A549 (cell line): ENCODE measurements around the gene POLR2E. TPM values are rescaled to one million over a fixed set of nuclear protein-coding genes. Genes with fewer than 3 reads are reported as not detected.

ENCODE experiments used
- ATAC-seq, 2 experiments: fragments of 200-7000 bp in 1 of 2; fragments of >200 bp in 1 of 2; cut with Nextera tagmentation in 1 of 2; cut with Tn5 transposase in 1 of 2; 3 replicates each; pipeline versions ENCODE4 v1.8.0 to v1.9.1; 2018 to 2020; ENCODE audit warnings: mild to moderate bottlenecking in 1 of 2, moderate library complexity in 1 of 2
- CTCF ChIA-PET: fragments of 300-600 bp; sonication (Branson Sonifier 250); formaldehyde crosslinking; extraction: SDS; loops from one replicate; lab custom pipeline; 2021; ENCODE audit warnings: antibody characterized with exemption, inconsistent platforms; lab: Yijun Ruan, JAX
- POLR2A ChIA-PET: fragments of 350-600 bp; formaldehyde crosslinking; extraction: SDS; loops from one replicate; lab custom pipeline; 2021; ENCODE audit warnings: antibody characterized with exemption, inconsistent platforms; lab: Yijun Ruan, JAX
- DNase-seq, 2 experiments: peaks; one replicate each; pipeline versions ENCODE4 v3.0.0 to v3.0.0-alpha.2; 2011 to 2016; ENCODE audit warnings: low read depth in 1 of 2, low spot score in 1 of 2
- FAIRE-seq: peaks from 2 replicates; lab custom pipeline; 2011; peaks lifted over from hg19 to GRCh38; lab: Jason Lieb, UNC
- H3K27ac ChIP-seq, 2 experiments: fragments of >200 bp; sonication (Bioruptor Twin); formaldehyde crosslinking; 3 replicates each; pipeline ENCODE4 v1.5.1; 2016 to 2017
- H3K4me1 ChIP-seq: fragments of >200 bp; sonication (Bioruptor Twin); formaldehyde crosslinking; 3 replicates; pipeline ENCODE4 v1.6.1; 2016
- H3K4me2 ChIP-seq: fragments of >200 bp; sonication (Bioruptor Twin); formaldehyde crosslinking; 3 replicates; pipeline ENCODE4 v1.6.1; 2016
- H3K4me3 ChIP-seq: fragments of >200 bp; sonication (Bioruptor Twin); formaldehyde crosslinking; 3 replicates; pipeline ENCODE4 v1.5.1; 2016
- H3K9me3 ChIP-seq: fragments of >200 bp; sonication (Bioruptor Twin); formaldehyde crosslinking; 3 replicates; pipeline ENCODE4 v1.6.1; 2016
- CEBPB ChIP-seq, 2 experiments: fragments of >200 bp in 1 of 2; sonication (Bioruptor Twin) in 1 of 2; formaldehyde crosslinking in 1 of 2; IDR thresholded peaks; 2 replicates each; pipeline ENCODE4 v1.6.1; 2012 to 2016
- CHD2 ChIP-seq: fragments of 150-350 bp; IDR thresholded peaks from 2 replicates; pipeline ENCODE4 v1.6.1; 2014; ENCODE audit warnings: low read length; ENCODE audit not compliant: partially characterized antibody
- EP300 ChIP-seq, 2 experiments: fragments of >200 bp; sonication (Bioruptor Twin); formaldehyde crosslinking; IDR thresholded peaks; 2 replicates in 1 of 2; 3 replicates in 1 of 2; pipeline ENCODE4 v1.6.1; 2016 to 2017
- FOSL2 ChIP-seq, 2 experiments: fragments of 450-650 bp in 1 of 2; fragments of >200 bp in 1 of 2; sonication (Bioruptor Twin) in 1 of 2; formaldehyde crosslinking; IDR thresholded peaks; 2 replicates each; pipeline versions ENCODE4 v1.5.0 to v1.6.1; 2016 to 2020; ENCODE audit warnings: mild to moderate bottlenecking in 1 of 2, moderate library complexity in 1 of 2
- FOXS1 ChIP-seq: fragments of 250-450 bp; sonication (Bioruptor Pico); IDR thresholded peaks from 2 replicates; pipeline ENCODE4 v1.5.0; 2020; ENCODE audit warnings: mild to moderate bottlenecking, moderate library complexity
- HDAC2 ChIP-seq: fragments of 200-600 bp; sonication (generic); IDR thresholded peaks from 2 replicates; pipeline ENCODE4 v1.6.1; 2016
- HOXB13 ChIP-seq: fragments of 250-450 bp; sonication (Bioruptor Pico); IDR thresholded peaks from 2 replicates; pipeline ENCODE4 v1.5.0; 2020; ENCODE audit warnings: low read depth, mild to moderate bottlenecking, moderate library complexity
- JUN ChIP-seq, 2 experiments: fragments of >200 bp; sonication (Bioruptor Twin); formaldehyde crosslinking; IDR thresholded peaks; 2 replicates in 1 of 2; 3 replicates in 1 of 2; pipeline ENCODE4 v1.6.1; 2016 to 2017
- KDM1A ChIP-seq: fragments of 200-600 bp; sonication (generic); IDR thresholded peaks from 2 replicates; pipeline ENCODE4 v1.6.1; 2016; ENCODE audit warnings: low read depth, mild to moderate bottlenecking
- KDM5A ChIP-seq: fragments of 200-600 bp; sonication (generic); IDR thresholded peaks from 2 replicates; pipeline ENCODE4 v1.6.1; 2016; ENCODE audit warnings: antibody characterized with exemption, mild to moderate bottlenecking
- MAZ ChIP-seq: fragments of 150-350 bp; IDR thresholded peaks from 2 replicates; pipeline ENCODE4 v1.6.1; 2014; ENCODE audit warnings: antibody characterized with exemption, low read depth, low read length, borderline replicate concordance
- MYC ChIP-seq: IDR thresholded peaks from 2 replicates; pipeline ENCODE4 v1.6.1; 2012; ENCODE audit warnings: mild to moderate bottlenecking, inconsistent platforms, low read length, improper control_type of control experiment, borderline replicate concordance
- NR3C1 ChIP-seq: fragments of >200 bp; sonication (Bioruptor Twin); formaldehyde crosslinking; IDR thresholded peaks from 3 replicates; pipeline ENCODE4 v1.6.1; 2017
- PHF8 ChIP-seq: fragments of 200-600 bp; sonication (generic); IDR thresholded peaks from 2 replicates; pipeline ENCODE4 v1.6.1; 2016; ENCODE audit warnings: low read depth, mild to moderate bottlenecking, antibody characterized with exemption, moderate library complexity, borderline replicate concordance
- POLR2AphosphoS2 ChIP-seq: conservative IDR thresholded peaks from 2 replicates; pipeline ENCODE4 v1.6.1; 2012; ENCODE audit warnings: low read length, improper control_type of control experiment, inconsistent platforms
- RAD21 ChIP-seq, 2 experiments: fragments of >200 bp in 1 of 2; sonication (Bioruptor Twin) in 1 of 2; formaldehyde crosslinking in 1 of 2; IDR thresholded peaks in 1 of 2; conservative IDR thresholded peaks in 1 of 2; 2 replicates in 1 of 2; 3 replicates in 1 of 2; pipeline ENCODE4 v1.6.1; 2012 to 2018; ENCODE audit warnings: inconsistent platforms in 1 of 2
- RCOR1 ChIP-seq: fragments of 150-350 bp; IDR thresholded peaks from 2 replicates; pipeline ENCODE4 v1.6.1; 2014; ENCODE audit warnings: antibody characterized with exemption, low read length, low read depth
- RFX5 ChIP-seq: fragments of 450-650 bp; IDR thresholded peaks from 2 replicates; pipeline ENCODE4 v1.7.1; 2014; ENCODE audit warnings: antibody characterized with exemption, mild to moderate bottlenecking, moderate library complexity
- TP53 ChIP-seq: fragments of 250-450 bp; sonication (Bioruptor Pico); IDR thresholded peaks from 2 replicates; pipeline ENCODE4 v1.5.0; 2021; ENCODE audit warnings: mild to moderate bottlenecking, moderate library complexity
- ZFP36 ChIP-seq: fragments of 450-650 bp; IDR thresholded peaks from 2 replicates; pipeline ENCODE4 v1.6.1; 2014; ENCODE audit warnings: borderline replicate concordance; ENCODE audit not compliant: partially characterized antibody
- WGBS: methylation state at CpG from one replicate; pipeline ENCODE4 v1.1.6; 2017; ENCODE audit errors: missing lambda C conversion rate; 5-methylcytosine and 5-hydroxymethylcytosine counted together
- polyA plus RNA-seq, 4 experiments: library from polyadenylated mRNA; depleted of rRNA in 3 of 4; stranded (reverse); fragments of >200 nt; fragmentation: RNase III in 1 of 4; extraction: RNeasy Plus Mini Kit Qiagen cat#74134 plus additional on column Dnase treatment in 1 of 4; gene quantifications; 2 replicates in 3 of 4; 3 replicates in 1 of 4; pipeline ENCODE4 v1.2.3, GENCODE V29; 2011 to 2017
- TF ChIP-seq, protein P1 (sequence below): fragments of >200 bp; sonication (Bioruptor Twin); formaldehyde crosslinking; IDR thresholded peaks from 3 replicates; pipeline ENCODE4 v1.5.1; 2016
- TF ChIP-seq, protein P2 (sequence below): fragments of >200 bp; sonication (Bioruptor Twin); formaldehyde crosslinking; IDR thresholded peaks from 2 replicates; pipeline ENCODE4 v1.6.1; 2016
- TF ChIP-seq, protein P3 (sequence below): IDR thresholded peaks from 2 replicates; pipeline ENCODE4 v1.6.1; 2012
- TF ChIP-seq, protein P4 (sequence below): IDR thresholded peaks from 2 replicates; pipeline ENCODE4 v1.6.1; 2012; ENCODE audit warnings: low read depth, borderline replicate concordance

The POLR2E gene
- polyA plus RNA-seq, 2 of the 4 experiments (the other 2 are of a cell fraction): 99.6 to 172 TPM

DNA sequence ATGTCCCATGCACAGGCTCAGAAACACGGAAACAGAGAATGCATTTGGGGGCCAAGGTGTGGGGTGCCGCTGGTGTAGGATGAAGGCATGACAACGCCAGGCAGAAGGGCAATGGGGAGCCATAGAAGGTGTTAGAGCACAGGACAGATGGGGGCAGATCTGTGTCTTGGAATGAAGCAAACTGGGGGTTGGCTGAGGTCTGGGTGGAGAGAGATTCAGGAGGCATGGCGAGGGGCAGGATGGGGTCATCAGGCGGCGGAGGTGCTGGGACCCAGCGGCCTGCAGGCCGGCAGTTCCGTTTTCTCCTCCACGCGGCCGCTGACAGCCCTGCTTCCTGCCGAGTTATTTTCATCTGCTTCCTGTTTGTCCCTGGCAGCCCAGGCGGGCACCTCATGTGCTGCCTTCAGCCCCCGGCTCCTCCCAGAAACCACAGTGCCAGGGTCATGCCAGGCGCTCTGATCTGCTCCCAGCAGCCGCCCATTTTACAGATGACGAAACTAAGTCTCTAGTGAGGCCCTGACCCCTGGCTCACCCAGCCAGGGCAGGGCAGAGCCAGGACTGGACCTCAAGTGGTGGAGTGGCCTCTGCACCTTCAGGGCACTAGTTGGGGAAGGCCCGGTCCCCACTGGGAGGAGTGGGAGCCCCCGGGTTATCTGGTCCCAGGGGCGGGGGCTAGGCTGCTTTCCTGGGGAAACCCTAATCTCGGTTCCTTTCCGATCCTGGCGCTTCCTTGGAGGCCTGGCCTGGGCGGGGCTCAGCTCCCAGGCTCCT is 26.0 kb downstream of the POLR2E start:
- ChIA-PET POLR2A (no interaction called here), CTCF (interaction anchor here (0.6 to 0.7 kb wide), 2 partner anchors 12 to 158 kb away, joined by 3 read pairs; no protein-coding TSS in a partner anchor)
- Histone ChIP-seq H3K4me3 (no peak overlapping the region), H3K27ac (0 out of 6 replicates have a peak overlapping the region, but pooled peaks of 1 of the 2 experiments have one; percentile 41), H3K4me1 (peaks cover 36% of the 10 kb centered on the region), H3K4me2 (no peak overlapping the region), H3K9me3 (no peaks in the 10 kb centered on the region)
- ATAC-seq (no peak), FAIRE-seq (no peak), DNase-seq (no peak)
- TF ChIP-seq CEBPB (IDR thresholded peaks at IDR 0.05) (no peak), ZFP36 (peak; percentile 58), KDM5A (no peak), FOSL2 (IDR thresholded peaks at IDR 0.05) (no peak), FOSL2 (CRISPR knock-in tag; IDR thresholded peaks at IDR 0.05) (no peak), KDM1A (peak; percentile 73; the same call in 1 of the 2 replicates), HOXB13 (CRISPR knock-in tag) (no peak)
- WGBS: 77% methylated on average over 19 of the region's 25 CpGs

DNA sequence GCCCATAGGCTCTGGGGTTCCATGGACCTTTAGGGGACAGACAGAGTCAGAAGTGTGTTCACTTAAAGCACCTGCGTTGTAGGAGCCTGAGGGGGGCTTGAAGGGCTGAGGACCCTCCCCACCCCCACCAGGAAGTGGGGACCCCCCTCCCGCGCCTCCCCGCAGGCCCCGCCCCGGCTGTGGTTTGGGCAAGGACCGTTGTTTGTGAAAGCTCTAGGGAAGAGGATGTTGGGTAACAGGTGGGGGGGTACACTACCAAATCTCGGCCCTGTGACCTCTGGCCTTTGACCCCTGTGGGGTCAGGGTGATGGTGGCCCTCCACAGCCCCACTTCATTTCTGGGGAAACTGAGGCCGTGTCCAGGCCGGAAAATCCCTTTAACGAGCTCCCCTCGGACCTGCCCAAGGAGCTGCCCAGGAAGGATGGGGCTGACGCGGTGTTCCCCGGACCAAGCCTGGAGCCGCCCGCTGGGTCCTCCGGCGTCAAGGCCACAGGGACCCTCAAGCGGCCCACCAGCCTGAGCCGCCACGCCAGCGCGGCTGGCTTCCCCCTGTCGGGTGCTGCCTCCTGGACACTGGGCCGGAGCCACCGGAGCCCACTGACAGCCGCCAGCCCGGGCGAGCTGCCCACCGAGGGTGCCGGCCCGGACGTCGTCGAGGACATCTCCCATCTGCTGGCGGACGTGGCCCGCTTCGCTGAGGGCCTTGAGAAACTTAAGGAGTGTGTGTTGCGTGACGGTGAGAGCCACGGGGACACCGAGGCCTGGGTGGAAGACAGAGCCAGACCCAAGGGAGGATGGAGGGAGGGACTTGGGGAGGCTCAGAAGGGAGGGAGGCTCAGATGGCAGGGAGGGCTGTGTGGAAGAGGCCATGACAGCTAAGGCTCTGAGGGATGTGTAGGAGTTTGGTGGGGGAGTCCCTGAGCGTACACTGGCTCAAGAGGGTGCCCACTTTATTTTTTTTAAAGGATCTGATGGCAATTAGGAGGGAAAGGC is 26.9 kb downstream of the POLR2E start:
- Histone ChIP-seq H3K4me1 (peaks cover 33% of the 10 kb centered on the region), H3K4me3 (no peak overlapping the region), H3K4me2 (no peak overlapping the region; the same call in 2 of the 3 replicates), H3K9me3 (no peaks in the 10 kb centered on the region), H3K27ac (peak overlapping the region in 1 of 2 experiments; percentile 89; a peak in 2 of 6 replicates)
- TF ChIP-seq KDM5A (no peak), CHD2 (no peak), RAD21 (conservative IDR thresholded peaks at IDR 0.05 in 1 of 2, IDR thresholded peaks at IDR 0.05 in 1 of 2) (no peak), PHF8 (no peak), MAZ (no peak), EP300 (IDR thresholded peaks at IDR 0.05) (no peak), MYC (no peak), NR3C1 (no peak), POLR2AphosphoS2 (no peak), TP53 (CRISPR knock-in tag) (no peak), FOXS1 (CRISPR knock-in tag) (no peak), JUN (IDR thresholded peaks at IDR 0.05) (no peak), HDAC2 (no peak), RCOR1 (no peak), RFX5 (no peak)
- TF ChIP-seq, protein P1, sequence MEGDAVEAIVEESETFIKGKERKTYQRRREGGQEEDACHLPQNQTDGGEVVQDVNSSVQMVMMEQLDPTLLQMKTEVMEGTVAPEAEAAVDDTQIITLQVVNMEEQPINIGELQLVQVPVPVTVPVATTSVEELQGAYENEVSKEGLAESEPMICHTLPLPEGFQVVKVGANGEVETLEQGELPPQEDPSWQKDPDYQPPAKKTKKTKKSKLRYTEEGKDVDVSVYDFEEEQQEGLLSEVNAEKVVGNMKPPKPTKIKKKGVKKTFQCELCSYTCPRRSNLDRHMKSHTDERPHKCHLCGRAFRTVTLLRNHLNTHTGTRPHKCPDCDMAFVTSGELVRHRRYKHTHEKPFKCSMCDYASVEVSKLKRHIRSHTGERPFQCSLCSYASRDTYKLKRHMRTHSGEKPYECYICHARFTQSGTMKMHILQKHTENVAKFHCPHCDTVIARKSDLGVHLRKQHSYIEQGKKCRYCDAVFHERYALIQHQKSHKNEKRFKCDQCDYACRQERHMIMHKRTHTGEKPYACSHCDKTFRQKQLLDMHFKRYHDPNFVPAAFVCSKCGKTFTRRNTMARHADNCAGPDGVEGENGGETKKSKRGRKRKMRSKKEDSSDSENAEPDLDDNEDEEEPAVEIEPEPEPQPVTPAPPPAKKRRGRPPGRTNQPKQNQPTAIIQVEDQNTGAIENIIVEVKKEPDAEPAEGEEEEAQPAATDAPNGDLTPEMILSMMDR: no peak
- TF ChIP-seq, protein P2, sequence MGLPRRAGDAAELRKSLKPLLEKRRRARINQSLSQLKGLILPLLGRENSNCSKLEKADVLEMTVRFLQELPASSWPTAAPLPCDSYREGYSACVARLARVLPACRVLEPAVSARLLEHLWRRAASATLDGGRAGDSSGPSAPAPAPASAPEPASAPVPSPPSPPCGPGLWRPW: no peak
- TF ChIP-seq, protein P3, sequence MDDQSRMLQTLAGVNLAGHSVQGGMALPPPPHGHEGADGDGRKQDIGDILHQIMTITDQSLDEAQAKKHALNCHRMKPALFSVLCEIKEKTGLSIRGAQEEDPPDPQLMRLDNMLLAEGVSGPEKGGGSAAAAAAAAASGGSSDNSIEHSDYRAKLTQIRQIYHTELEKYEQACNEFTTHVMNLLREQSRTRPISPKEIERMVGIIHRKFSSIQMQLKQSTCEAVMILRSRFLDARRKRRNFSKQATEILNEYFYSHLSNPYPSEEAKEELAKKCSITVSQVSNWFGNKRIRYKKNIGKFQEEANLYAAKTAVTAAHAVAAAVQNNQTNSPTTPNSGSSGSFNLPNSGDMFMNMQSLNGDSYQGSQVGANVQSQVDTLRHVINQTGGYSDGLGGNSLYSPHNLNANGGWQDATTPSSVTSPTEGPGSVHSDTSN: no peak
- TF ChIP-seq, protein P4, sequence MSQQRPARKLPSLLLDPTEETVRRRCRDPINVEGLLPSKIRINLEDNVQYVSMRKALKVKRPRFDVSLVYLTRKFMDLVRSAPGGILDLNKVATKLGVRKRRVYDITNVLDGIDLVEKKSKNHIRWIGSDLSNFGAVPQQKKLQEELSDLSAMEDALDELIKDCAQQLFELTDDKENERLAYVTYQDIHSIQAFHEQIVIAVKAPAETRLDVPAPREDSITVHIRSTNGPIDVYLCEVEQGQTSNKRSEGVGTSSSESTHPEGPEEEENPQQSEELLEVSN: no peak
- FAIRE-seq (no peak), ATAC-seq (no peak), DNase-seq (no peak)
- 78% methylated on average over 8 of the region's 45 CpGs for WGBS
- ChIA-PET CTCF (interaction anchor here (1.4 to 1.6 kb wide), 2 partner anchors 13 to 153 kb away, joined by 5 to 6 read pairs; no protein-coding TSS in a partner anchor), POLR2A (no interaction called here)
